Activated CD4-positive, CD25-positive, alpha-beta regulatory T cell (primary cell): ENCODE results near the gene MAPK1.
"Not testable (repeated sequence)": the region's sequence is repeated elsewhere in the genome, so short reads cannot be mapped to it uniquely, and the experiment has no call there.

Source experiments
- DNase-seq, 4 experiments: peaks; one replicate each; lab custom pipeline; 2025; lab: John Stamatoyannopoulos, UW

The MAPK1 gene

GRCh38 chr22:21845558-21846453, 21.6 kb downstream of the MAPK1 start:
- DNase-seq: no peak

- DNase-seq: no peak
These were observed 24.5 kb downstream of the MAPK1 start for GRCh38 chr22:21842946-21843345.

- DNase-seq: no peak
These were observed 26.0 kb downstream of the MAPK1 start for GRCh38 chr22:21841422-21841821.

- no peak for DNase-seq
These were observed 27.1 kb downstream of the MAPK1 start for GRCh38 chr22:21840236-21840823.

- DNase-seq: no peak
These were observed 27.7 kb downstream of the MAPK1 start for GRCh38 chr22:21839765-21840140.

- not testable (repeated sequence) for DNase-seq
These were observed 28.2 kb downstream of the MAPK1 start for GRCh38 chr22:21839104-21839764.

- DNase-seq: no peak
These were observed 30.0 kb downstream of the MAPK1 start for GRCh38 chr22:21837248-21837979.

GRCh38 chr22:21836486-21836885, 31.0 kb downstream of the MAPK1 start:
- DNase-seq: not testable (repeated sequence)

GRCh38 chr22:21835378-21835777, 32.1 kb downstream of the MAPK1 start:
- no peak for DNase-seq

GRCh38 chr22:21834869-21835268, 32.6 kb downstream of the MAPK1 start:
- DNase-seq: no peak

GRCh38 chr22:21832291-21833290, 34.9 kb downstream of the MAPK1 start:
- DNase-seq: no peak

GRCh38 chr22:21829523-21829922, 37.9 kb downstream of the MAPK1 start:
- DNase-seq: no peak

- DNase-seq: no peak
These were observed 39.2 kb downstream of the MAPK1 start for GRCh38 chr22:21828268-21828638.

- DNase-seq: no peak
These were observed 39.7 kb downstream of the MAPK1 start for GRCh38 chr22:21827628-21828267.

- no peak for DNase-seq
These were observed 41.2 kb downstream of the MAPK1 start for GRCh38 chr22:21826204-21826603.

- not testable (repeated sequence) for DNase-seq
These were observed 42.5 kb downstream of the MAPK1 start for GRCh38 chr22:21824962-21825361.

GRCh38 chr22:21824445-21824912, 43.0 kb downstream of the MAPK1 start:
- no peak for DNase-seq

- no peak for DNase-seq
These were observed 43.6 kb downstream of the MAPK1 start for GRCh38 chr22:21823740-21824444.

- DNase-seq: no peak
These were observed 48.2 kb downstream of the MAPK1 start for GRCh38 chr22:21819183-21819770.
